PFSK-1 (cell line): ENCODE results near the gene CPT2.

Source experiments
- FOXP2 ChIP-seq: optimal IDR thresholded peaks from 2 replicates; pipeline ENCODE3; 2011; ENCODE audit warnings: borderline replicate concordance, control low read depth, inconsistent platforms; ENCODE audit not compliant: insufficient read depth; ENCODE audit errors: extremely low read length, extremely low read depth
- POLR2AphosphoS5 ChIP-seq: IDR thresholded peaks from 2 replicates; pipeline ENCODE4 v1.6.1; 2012; ENCODE audit warnings: low read depth, mild to moderate bottlenecking, control low read depth, low read length, moderate library complexity
- SIN3A ChIP-seq: IDR thresholded peaks from 2 replicates; pipeline ENCODE4 v1.6.1; 2012; ENCODE audit warnings: mild to moderate bottlenecking, low read length, moderate library complexity, borderline replicate concordance; ENCODE audit not compliant: insufficient read depth
- TAF1 ChIP-seq: IDR thresholded peaks from 2 replicates; pipeline ENCODE4 v1.6.1; 2012; ENCODE audit warnings: low read length, control low read depth, borderline replicate concordance; ENCODE audit not compliant: insufficient read depth
- TF ChIP-seq, protein P1 (sequence below), 2 experiments: IDR thresholded peaks; 2 replicates each; pipeline versions ENCODE4 v1.6.1 to v1.8.0; 2011 to 2012; ENCODE audit warnings: low read depth in 2 of 2, low read length in 2 of 2, control low read depth in 1 of 2, inconsistent platforms in 1 of 2, mild to moderate bottlenecking in 1 of 2, moderate library complexity in 1 of 2; ENCODE audit not compliant: insufficient read depth in 1 of 2

The CPT2 gene

DNA sequence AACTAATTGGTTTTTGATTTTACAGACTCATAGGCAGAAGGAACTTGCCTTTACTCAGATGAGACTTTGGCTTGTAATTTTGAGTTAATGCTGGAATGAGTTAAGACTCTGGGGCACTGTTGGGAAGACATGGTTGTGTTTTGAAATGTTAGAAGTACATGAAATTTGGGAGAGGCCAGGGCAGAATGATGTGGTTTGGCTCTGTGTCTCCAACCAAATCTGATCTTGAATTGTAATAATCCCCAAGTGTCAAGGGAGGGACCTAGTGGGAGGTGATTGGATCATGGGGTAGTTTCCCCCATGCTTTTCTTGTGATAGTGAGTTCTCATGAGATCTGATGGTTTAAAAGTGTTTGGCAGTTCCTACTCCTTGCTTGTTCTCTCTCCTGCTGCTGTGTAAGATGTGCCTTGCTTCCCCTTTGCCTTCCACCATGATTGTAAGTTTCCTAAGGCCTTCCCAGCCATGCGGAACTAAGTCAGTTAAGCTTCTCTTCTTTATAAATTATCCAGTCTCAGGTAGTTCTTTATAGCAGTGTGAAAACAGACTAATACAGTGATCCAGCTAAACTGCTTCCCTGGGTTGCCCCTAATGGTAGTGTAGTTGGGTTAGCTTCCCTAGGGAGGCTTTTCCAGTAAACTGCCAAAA lies 10.2 kb downstream of the CPT2 start:
- TF ChIP-seq, protein P1, sequence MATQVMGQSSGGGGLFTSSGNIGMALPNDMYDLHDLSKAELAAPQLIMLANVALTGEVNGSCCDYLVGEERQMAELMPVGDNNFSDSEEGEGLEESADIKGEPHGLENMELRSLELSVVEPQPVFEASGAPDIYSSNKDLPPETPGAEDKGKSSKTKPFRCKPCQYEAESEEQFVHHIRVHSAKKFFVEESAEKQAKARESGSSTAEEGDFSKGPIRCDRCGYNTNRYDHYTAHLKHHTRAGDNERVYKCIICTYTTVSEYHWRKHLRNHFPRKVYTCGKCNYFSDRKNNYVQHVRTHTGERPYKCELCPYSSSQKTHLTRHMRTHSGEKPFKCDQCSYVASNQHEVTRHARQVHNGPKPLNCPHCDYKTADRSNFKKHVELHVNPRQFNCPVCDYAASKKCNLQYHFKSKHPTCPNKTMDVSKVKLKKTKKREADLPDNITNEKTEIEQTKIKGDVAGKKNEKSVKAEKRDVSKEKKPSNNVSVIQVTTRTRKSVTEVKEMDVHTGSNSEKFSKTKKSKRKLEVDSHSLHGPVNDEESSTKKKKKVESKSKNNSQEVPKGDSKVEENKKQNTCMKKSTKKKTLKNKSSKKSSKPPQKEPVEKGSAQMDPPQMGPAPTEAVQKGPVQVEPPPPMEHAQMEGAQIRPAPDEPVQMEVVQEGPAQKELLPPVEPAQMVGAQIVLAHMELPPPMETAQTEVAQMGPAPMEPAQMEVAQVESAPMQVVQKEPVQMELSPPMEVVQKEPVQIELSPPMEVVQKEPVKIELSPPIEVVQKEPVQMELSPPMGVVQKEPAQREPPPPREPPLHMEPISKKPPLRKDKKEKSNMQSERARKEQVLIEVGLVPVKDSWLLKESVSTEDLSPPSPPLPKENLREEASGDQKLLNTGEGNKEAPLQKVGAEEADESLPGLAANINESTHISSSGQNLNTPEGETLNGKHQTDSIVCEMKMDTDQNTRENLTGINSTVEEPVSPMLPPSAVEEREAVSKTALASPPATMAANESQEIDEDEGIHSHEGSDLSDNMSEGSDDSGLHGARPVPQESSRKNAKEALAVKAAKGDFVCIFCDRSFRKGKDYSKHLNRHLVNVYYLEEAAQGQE (IDR thresholded peaks at IDR 0.05; ENCODE audit: insufficient read depth in 1 of 2, low read depth in 2 of 2, low read length in 2 of 2): no peak
- TF ChIP-seq SIN3A (no peak), FOXP2 (no peak), TAF1 (no peak), POLR2AphosphoS5 (no peak)

DNA sequence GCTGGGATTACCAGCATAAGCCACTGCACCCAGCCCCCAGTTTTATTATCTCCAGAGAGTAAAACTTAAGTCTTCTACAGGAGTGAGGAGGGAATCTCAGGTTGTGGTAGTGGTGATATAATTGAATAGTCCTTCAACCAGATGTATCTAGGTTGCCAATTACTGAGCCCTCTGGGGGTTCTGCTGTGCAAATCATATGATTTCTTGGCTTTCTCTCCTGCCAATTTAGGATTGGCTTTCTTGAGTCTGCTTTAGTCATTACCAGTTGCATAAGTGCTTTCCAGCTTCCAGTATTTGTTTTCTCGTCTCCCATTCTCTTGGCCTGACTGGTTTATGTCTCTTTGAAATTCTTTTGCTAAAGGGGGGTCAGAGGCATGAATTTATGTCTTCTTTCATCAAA lies 11.1 kb downstream of the CPT2 start:
- no peak for TF ChIP-seq FOXP2
- no peak for TF ChIP-seq POLR2AphosphoS5
- TF ChIP-seq, protein P1 (IDR thresholded peaks at IDR 0.05; ENCODE audit: insufficient read depth in 1 of 2, low read depth in 2 of 2, low read length in 2 of 2): no peak
- no peak for TF ChIP-seq SIN3A
- TF ChIP-seq TAF1: no peak

DNA sequence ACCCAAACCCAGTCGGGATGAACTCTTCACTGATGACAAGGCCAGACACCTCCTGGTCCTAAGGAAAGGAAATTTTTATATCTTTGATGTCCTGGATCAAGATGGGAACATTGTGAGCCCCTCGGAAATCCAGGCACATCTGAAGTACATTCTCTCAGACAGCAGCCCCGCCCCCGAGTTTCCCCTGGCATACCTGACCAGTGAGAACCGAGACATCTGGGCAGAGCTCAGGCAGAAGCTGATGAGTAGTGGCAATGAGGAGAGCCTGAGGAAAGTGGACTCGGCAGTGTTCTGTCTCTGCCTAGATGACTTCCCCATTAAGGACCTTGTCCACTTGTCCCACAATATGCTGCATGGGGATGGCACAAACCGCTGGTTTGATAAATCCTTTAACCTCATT lies 13.7 kb downstream of the CPT2 start:
- no peak for TF ChIP-seq SIN3A
- TF ChIP-seq, protein P1 (IDR thresholded peaks at IDR 0.05; ENCODE audit: insufficient read depth in 1 of 2, low read depth in 2 of 2, low read length in 2 of 2): no peak

DNA sequence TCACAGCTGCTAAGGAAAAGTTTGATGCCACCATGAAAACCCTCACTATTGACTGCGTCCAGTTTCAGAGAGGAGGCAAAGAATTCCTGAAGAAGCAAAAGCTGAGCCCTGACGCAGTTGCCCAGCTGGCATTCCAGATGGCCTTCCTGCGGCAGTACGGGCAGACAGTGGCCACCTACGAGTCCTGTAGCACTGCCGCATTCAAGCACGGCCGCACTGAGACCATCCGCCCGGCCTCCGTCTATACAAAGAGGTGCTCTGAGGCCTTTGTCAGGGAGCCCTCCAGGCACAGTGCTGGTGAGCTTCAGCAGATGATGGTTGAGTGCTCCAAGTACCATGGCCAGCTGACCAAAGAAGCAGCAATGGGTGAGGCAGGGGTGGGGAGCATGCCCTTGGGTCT lies 14.3 kb downstream of the CPT2 start:
- TF ChIP-seq SIN3A: no peak
- TF ChIP-seq, protein P1 (IDR thresholded peaks at IDR 0.05; ENCODE audit: insufficient read depth in 1 of 2, low read depth in 2 of 2, low read length in 2 of 2): no peak
- TF ChIP-seq POLR2AphosphoS5: no peak
- no peak for TF ChIP-seq FOXP2
- TF ChIP-seq TAF1: no peak

DNA sequence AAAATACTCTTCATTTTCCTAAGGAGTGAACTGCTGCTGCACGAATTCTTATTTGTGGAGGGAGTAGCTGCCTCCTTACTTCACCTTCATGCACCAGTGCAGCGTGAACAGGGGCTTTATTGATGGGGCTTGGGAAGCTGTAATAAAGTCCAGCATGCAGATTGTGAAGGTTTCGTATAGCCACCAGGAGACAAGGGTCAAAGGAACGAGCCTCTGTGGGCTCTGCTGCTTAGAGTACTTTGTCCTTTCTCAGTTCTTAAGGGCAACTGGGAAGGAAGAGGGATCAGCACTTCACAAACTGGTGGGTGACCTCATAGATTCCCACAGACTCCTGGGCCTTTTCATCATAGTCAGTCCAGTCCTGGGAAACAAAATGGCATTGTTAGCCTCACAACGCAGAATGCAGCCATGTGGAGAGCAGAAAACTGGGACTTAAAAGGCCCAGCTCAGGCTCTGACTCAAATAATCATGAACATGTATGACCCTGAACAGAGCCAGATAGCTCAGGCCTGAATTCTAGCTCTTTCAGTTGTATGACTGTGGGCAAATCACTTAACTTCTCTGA lies 17.8 kb downstream of the CPT2 start:
- no peak for TF ChIP-seq POLR2AphosphoS5
- no peak for TF ChIP-seq TAF1
- TF ChIP-seq SIN3A: no peak
- no peak for TF ChIP-seq FOXP2
- TF ChIP-seq, protein P1 (IDR thresholded peaks at IDR 0.05; ENCODE audit: insufficient read depth in 1 of 2, low read depth in 2 of 2, low read length in 2 of 2): no peak
